HG03432 (cell line): Measurements from ENCODE around the gene HELZ2.
A peak's percentile ranks its signal among the peaks of the same experiment; 100 is the strongest.

Experiments used
- ATAC-seq: cut with Tn5 transposase; IDR thresholded peaks from one replicate; pipeline ENCODE4 v1.9.1; 2021; ENCODE audit warnings: mild to moderate bottlenecking, moderate library complexity; ENCODE audit not compliant: unreplicated experiment

HELZ2 gene

GRCh38 chr20:63553933-63554290 lies 20.1 kb downstream of the HELZ2 start, which contains the start of gene FNDC11:
Gene FNDC11, plus strand, starts transcription at chr20:63554159. Its CDS starts 1,505 bp downstream, at chr20:63555664.
- peak; percentile 11 for ATAC-seq

GRCh38 chr20:63553251-63553932 lies 20.6 kb downstream of the HELZ2 start:
- peak; percentile 47 for ATAC-seq

- peak; percentile 35 for ATAC-seq
Measured at GRCh38 chr20:63552481-63553249, 21.4 kb downstream of the HELZ2 start.

GRCh38 chr20:63551068-63551467 lies 23.0 kb downstream of the HELZ2 start:
- ATAC-seq = no peak

GRCh38 chr20:63549679-63550282 lies 24.3 kb downstream of the HELZ2 start:
- no peak for ATAC-seq

GRCh38 chr20:63549019-63549418 lies 25.0 kb downstream of the HELZ2 start:
- ATAC-seq = no peak

- no peak for ATAC-seq
Measured at GRCh38 chr20:63548542-63548941, 25.5 kb downstream of the HELZ2 start.

- no peak for ATAC-seq
Measured at GRCh38 chr20:63547725-63548480, 26.1 kb downstream of the HELZ2 start, which contains the start of gene SRMS. Gene SRMS, minus strand, starts transcription at chr20:63547749. Its CDS starts 286 bp downstream, at chr20:63547463.

GRCh38 chr20:63546956-63547724 lies 26.9 kb downstream of the HELZ2 start:
- ATAC-seq = no peak

- ATAC-seq = no peak
Measured at GRCh38 chr20:63546256-63546955, 27.6 kb downstream of the HELZ2 start.

GRCh38 chr20:63545814-63546213 lies 28.2 kb downstream of the HELZ2 start:
- ATAC-seq = no peak

- ATAC-seq = no peak
Measured at GRCh38 chr20:63544958-63545516, 29.0 kb downstream of the HELZ2 start.

GRCh38 chr20:63544241-63544957 lies 29.6 kb downstream of the HELZ2 start:
- no peak for ATAC-seq

- no peak for ATAC-seq
Measured at GRCh38 chr20:63543733-63544132, 30.3 kb downstream of the HELZ2 start.

- no peak for ATAC-seq
Measured at GRCh38 chr20:63543131-63543530, 30.9 kb downstream of the HELZ2 start.

GRCh38 chr20:63542696-63543095 lies 31.3 kb downstream of the HELZ2 start:
- ATAC-seq = no peak

- ATAC-seq = no peak
Measured at GRCh38 chr20:63542031-63542559, 31.9 kb downstream of the HELZ2 start.

GRCh38 chr20:63541371-63541770 lies 32.7 kb downstream of the HELZ2 start:
- ATAC-seq = no peak
